H1 (cell line): ENCODE data around the gene RAB21. TPM values are rescaled to one million over a fixed set of nuclear protein-coding genes. Genes with fewer than 3 reads are reported as not detected.

Experiments used
- CBX8 ChIP-seq: fragments of 300-800, 300-1000 bp; sonication (generic); IDR thresholded peaks from 2 replicates; pipeline ENCODE4 v1.7.1; 2016; ENCODE audit warnings: low read depth, low read length, borderline replicate concordance
- SIX5 ChIP-seq: IDR thresholded peaks from 2 replicates; pipeline ENCODE4 v1.6.1; 2011; ENCODE audit warnings: mild to moderate bottlenecking, low read depth, low read length
- TAF1 ChIP-seq: IDR thresholded peaks from 2 replicates; pipeline ENCODE4 v1.6.1; 2011; ENCODE audit warnings: mild to moderate bottlenecking, low read depth, low read length
- polyA plus RNA-seq, 7 experiments: library from polyadenylated mRNA; depleted of rRNA in 3 of 7; stranded (reverse) in 5 of 7; unstranded in 2 of 7; fragments of >200 nt in 5 of 7; fragments of 200-250 nt in 2 of 7; gene quantifications; 1 replicate in 5 of 7; 2 replicates in 1 of 7; 4 replicates in 1 of 7; pipeline versions ENCODE4 v1.2.1 to v1.2.3, GENCODE V29; 2011 to 2013; ENCODE audit warnings: missing spikeins in 2 of 7, mixed read lengths in 2 of 7
- total RNA-seq: library from RNA; stranded (reverse); fragmentation: NEBNext Ultra II Directional; extraction: Animal tissue kit (Norgen Biotek cat#: 25700); gene quantifications from 2 replicates; pipeline ENCODE4 v1.2.1, GENCODE V29; 2021
- TF ChIP-seq, protein P1 (sequence below), 3 experiments: IDR thresholded peaks; 1 replicate in 2 of 3; 2 replicates in 1 of 3; pipeline versions ENCODE4 v1.5.1 to v1.6.1; 2011; ENCODE audit warnings: low read length in 3 of 3, mild to moderate bottlenecking in 3 of 3, inconsistent platforms in 2 of 3, low read depth in 1 of 3, moderate library complexity in 1 of 3; ENCODE audit not compliant: insufficient read depth in 1 of 3; ENCODE audit errors: control extremely low read depth in 1 of 3
- TF ChIP-seq, protein P2 (sequence below): IDR thresholded peaks from 2 replicates; pipeline ENCODE4 v1.6.1; 2011; ENCODE audit warnings: low read length, improper control_type of control experiment

Gene RAB21
- total and polyA plus RNA-seq, 2 of the 8 experiments (the other 6 are each of a cell fraction or from before 2014, with no cell fraction given), result 1.2 to 47.2 TPM

DNA sequence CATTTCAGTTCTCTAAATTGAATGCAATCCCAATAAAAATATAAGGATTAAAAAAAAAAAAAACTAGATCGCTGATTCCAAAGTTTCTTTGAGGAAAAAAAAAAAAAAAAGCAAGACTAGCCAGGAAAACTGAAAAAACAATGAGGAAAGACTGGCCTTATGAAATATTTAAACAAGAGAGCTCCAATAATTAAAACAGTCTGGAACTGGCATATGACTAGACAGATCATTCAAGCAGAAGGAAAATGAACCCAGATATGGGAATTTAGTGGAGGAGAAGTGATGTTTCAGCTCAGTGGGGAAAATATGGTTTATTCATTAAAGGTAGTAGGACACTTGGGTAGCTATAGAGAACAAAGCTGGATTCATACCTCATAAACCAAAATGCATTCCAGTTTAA lies 42.9 kb downstream of the RAB21 start (continued):
- TF ChIP-seq TAF1 (no peak), SIX5 (no peak), CBX8 (no peak)
- TF ChIP-seq, protein P1, sequence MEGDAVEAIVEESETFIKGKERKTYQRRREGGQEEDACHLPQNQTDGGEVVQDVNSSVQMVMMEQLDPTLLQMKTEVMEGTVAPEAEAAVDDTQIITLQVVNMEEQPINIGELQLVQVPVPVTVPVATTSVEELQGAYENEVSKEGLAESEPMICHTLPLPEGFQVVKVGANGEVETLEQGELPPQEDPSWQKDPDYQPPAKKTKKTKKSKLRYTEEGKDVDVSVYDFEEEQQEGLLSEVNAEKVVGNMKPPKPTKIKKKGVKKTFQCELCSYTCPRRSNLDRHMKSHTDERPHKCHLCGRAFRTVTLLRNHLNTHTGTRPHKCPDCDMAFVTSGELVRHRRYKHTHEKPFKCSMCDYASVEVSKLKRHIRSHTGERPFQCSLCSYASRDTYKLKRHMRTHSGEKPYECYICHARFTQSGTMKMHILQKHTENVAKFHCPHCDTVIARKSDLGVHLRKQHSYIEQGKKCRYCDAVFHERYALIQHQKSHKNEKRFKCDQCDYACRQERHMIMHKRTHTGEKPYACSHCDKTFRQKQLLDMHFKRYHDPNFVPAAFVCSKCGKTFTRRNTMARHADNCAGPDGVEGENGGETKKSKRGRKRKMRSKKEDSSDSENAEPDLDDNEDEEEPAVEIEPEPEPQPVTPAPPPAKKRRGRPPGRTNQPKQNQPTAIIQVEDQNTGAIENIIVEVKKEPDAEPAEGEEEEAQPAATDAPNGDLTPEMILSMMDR (IDR thresholded peaks at IDR 0.05; ENCODE audit: control extremely low read depth in 1 of 3, insufficient read depth in 1 of 3, low read depth in 1 of 3, low read length in 3 of 3), result no peak
- TF ChIP-seq, protein P2, sequence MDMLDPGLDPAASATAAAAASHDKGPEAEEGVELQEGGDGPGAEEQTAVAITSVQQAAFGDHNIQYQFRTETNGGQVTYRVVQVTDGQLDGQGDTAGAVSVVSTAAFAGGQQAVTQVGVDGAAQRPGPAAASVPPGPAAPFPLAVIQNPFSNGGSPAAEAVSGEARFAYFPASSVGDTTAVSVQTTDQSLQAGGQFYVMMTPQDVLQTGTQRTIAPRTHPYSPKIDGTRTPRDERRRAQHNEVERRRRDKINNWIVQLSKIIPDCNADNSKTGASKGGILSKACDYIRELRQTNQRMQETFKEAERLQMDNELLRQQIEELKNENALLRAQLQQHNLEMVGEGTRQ, result no peak
